NCI-H526 (cell line): Measurements from ENCODE around the gene STX3.
"Not testable (repeated sequence)": the region's sequence is repeated elsewhere in the genome, so short reads cannot be mapped to it uniquely, and the experiment has no call there.

ENCODE experiments used
- DNase-seq, 2 experiments: peaks; one replicate each; lab custom pipeline; 2025; lab: John Stamatoyannopoulos, UW

STX3 gene

GRCh38 chr11:59842316-59842715 lies 87.1 kb downstream of the STX3 start:
- no peak for DNase-seq

GRCh38 chr11:59845399-59845798 lies 90.2 kb downstream of the STX3 start, which contains the start of gene CBLIF:
CBLIF (minus strand) TSS chr11:59845499; CDS start chr11:59845453, 46 bp downstream.
- DNase-seq, result no peak

GRCh38 chr11:59846556-59846955 lies 91.4 kb downstream of the STX3 start:
- DNase-seq, result no peak

- DNase-seq, result no peak
Measured at GRCh38 chr11:59847626-59848025, 92.5 kb downstream of the STX3 start.

- not testable (repeated sequence) for DNase-seq
Measured at GRCh38 chr11:59848439-59848838, 93.3 kb downstream of the STX3 start.

- no peak for DNase-seq
Measured at GRCh38 chr11:59849129-59849528, 94.0 kb downstream of the STX3 start.

- DNase-seq, result not testable (repeated sequence)
Measured at GRCh38 chr11:59849551-59849950, 94.4 kb downstream of the STX3 start.

- not testable (repeated sequence) for DNase-seq
Measured at GRCh38 chr11:59851416-59851815, 96.2 kb downstream of the STX3 start.

- no peak for DNase-seq
Measured at GRCh38 chr11:59854871-59855270, 99.7 kb downstream of the STX3 start.
